ENCODE results near the gene GREB1.

The GREB1 gene

GRCh38 chr2:11574176-11575046 is 40.6 kb downstream of the GREB1 start:
- no peak overlapping the region for H3K4me3 ChIP-seq (ENCODE audit: low read depth, low read length)

GRCh38 chr2:11576398-11576797 is 42.6 kb downstream of the GREB1 start:
- TF ChIP-seq, protein P1, sequence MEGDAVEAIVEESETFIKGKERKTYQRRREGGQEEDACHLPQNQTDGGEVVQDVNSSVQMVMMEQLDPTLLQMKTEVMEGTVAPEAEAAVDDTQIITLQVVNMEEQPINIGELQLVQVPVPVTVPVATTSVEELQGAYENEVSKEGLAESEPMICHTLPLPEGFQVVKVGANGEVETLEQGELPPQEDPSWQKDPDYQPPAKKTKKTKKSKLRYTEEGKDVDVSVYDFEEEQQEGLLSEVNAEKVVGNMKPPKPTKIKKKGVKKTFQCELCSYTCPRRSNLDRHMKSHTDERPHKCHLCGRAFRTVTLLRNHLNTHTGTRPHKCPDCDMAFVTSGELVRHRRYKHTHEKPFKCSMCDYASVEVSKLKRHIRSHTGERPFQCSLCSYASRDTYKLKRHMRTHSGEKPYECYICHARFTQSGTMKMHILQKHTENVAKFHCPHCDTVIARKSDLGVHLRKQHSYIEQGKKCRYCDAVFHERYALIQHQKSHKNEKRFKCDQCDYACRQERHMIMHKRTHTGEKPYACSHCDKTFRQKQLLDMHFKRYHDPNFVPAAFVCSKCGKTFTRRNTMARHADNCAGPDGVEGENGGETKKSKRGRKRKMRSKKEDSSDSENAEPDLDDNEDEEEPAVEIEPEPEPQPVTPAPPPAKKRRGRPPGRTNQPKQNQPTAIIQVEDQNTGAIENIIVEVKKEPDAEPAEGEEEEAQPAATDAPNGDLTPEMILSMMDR (IDR thresholded peaks at IDR 0.05; ENCODE audit: low read depth, low read length, missing control alignments) = no peak
- no peak overlapping the region for H3K4me3 ChIP-seq (ENCODE audit: low read depth, low read length)
- DNase-seq (ENCODE audit: low read depth) = no peak

More at GRCh38 chr2:11574176-11575046, 40.6 kb downstream of the GREB1 start:
- no peak for DNase-seq (ENCODE audit: low read depth)
- TF ChIP-seq, protein P1 (IDR thresholded peaks at IDR 0.05; ENCODE audit: low read depth, low read length, missing control alignments) = no peak

DNA sequence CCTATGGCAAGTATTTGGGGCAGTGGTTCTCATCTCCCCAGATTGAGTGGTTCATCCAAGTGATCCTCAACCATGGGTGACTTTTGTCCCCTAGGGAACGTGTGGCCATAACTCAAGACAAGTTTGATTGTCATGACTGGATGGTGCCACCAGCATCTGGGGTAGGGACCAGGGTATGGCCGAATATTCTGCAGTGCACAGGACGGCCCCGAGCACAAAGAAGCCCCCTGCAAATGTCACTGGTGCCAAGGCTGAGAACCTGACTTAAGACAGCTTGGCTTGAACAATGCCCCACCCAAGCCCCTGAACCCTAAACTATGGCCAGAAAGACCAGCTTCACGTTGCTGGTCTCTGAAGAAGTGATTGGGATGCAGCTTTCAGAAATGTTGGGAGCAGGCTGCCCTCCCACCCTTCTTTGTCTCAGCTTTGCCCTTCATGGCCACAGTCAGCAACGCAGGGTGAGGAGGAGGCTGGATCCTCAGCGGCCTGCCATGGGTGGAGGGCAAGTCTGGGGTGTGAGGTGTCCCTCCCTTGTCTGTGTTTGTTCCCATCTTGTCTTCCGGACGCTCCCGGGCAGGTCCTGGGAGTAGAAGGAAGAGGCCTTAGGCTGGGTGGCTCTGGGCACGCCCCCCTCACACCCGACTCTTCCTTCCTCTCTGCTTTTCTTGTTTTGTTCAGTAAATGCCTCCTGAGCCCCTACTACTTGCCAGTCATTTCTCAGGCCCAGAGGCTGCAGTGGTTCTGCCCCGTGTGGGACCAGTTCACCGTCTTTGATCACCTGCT is 43.4 kb downstream of the GREB1 start:
- TF ChIP-seq, protein P1 (IDR thresholded peaks at IDR 0.05; ENCODE audit: low read depth, low read length, missing control alignments) = no peak
- DNase-seq (ENCODE audit: low read depth) = no peak
- H3K4me3 ChIP-seq (ENCODE audit: low read depth, low read length) = no peak overlapping the region

DNA sequence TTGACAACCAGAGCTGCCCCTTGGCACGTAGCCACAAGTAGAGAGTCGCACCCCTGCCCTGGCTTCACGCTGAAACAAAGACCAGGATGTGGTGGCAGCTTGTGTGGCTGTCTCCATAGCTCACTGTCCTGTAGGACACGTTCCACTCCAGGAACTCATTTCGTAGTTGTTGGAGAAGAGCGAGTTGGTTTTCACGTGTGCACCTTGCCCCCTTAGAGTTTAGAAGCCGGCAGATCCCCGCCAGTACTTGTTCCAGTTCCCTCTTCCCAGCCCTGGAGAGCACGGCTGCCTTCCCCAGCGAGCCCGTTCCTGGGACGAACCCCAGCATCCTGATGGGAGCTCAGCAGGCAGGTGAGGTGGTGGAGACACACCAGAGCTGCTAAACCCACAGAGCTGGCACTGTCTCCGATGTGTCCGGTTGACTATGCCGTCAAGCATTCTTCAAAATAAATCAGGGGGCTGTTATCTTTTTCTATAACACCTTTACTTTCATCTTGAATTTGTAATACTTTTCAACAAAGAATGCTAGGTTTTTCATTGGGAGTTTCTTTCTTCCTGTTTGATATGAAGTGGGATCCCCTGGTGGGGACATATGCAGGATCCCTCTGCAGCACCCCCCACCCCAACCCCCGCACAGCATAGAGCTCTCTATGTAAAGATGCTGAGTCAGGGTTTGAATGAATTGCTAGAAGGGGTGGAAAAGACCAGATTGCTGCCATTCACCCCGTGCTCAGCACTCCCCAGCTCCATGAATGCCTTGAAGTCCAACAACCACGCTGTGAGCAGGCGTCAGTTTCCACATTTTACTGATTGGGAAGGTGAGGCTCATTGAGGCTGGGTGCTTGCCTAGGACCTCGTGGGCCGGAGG is 44.5 kb downstream of the GREB1 start:
- TF ChIP-seq, protein P1 (IDR thresholded peaks at IDR 0.05; ENCODE audit: low read depth, low read length, missing control alignments) = no peak
- H3K4me3 ChIP-seq (ENCODE audit: low read depth, low read length) = no peak overlapping the region
- no peak for DNase-seq (ENCODE audit: low read depth)

GRCh38 chr2:11578986-11579774 is 45.3 kb downstream of the GREB1 start:
- TF ChIP-seq, protein P1 (IDR thresholded peaks at IDR 0.05; ENCODE audit: low read depth, low read length, missing control alignments) = no peak
- DNase-seq (ENCODE audit: low read depth) = no peak
- H3K4me3 ChIP-seq (ENCODE audit: low read depth, low read length) = no peak overlapping the region
